ENCODE measurements around the gene WDR53. TPM values are rescaled to one million over a fixed set of nuclear protein-coding genes. Genes with fewer than 3 reads are reported as not detected.
"Not testable (repeated sequence)": the region's sequence is repeated elsewhere in the genome, so short reads cannot be mapped to it uniquely, and the experiment has no call there.

The WDR53 gene
- polyA plus RNA-seq, 1 donor from 2014 or later = 4.3 TPM

DNA sequence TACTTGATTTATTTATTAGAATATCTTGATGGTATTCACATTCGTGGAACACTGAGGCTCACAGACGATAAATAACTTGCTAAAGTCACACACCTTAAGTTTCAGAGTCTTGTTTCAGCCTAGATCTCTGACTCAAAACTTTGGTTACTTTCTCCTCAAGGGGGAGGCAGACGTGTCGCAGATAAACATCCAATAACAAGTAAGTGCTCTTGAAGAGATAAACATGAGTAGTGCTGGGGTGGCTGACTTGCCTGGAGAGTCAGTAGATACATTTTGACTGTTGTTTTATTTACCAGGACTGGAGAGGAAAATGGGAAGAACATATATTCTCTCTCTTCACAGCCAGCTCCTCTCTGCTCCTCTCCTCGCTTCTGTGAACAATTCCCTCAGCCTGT, 31.4 kb upstream of the WDR53 start:
- TF ChIP-seq REST (IDR thresholded peaks at IDR 0.05; ENCODE audit: borderline replicate concordance) = no peak
- no peak for TF ChIP-seq SMC3 (conservative IDR thresholded peaks at IDR 0.05; ENCODE audit: poor library complexity)
- no peak for TF ChIP-seq TAF1 (IDR thresholded peaks at IDR 0.05; ENCODE audit: low read depth)
- no peak for TF ChIP-seq RAD21 (conservative IDR thresholded peaks at IDR 0.05)
- no peaks in the 10 kb centered on the region for H3K9me2 ChIP-seq (ENCODE audit: insufficient read depth, low read length)
- no peaks in the 10 kb centered on the region for H3K79me2 ChIP-seq (replicated peaks; ENCODE audit: insufficient read depth, low read length)
- H3K27ac ChIP-seq (ENCODE audit: low read length) = no peak overlapping the region
- H3K9ac ChIP-seq (ENCODE audit: low read length) = no peak overlapping the region
- H3K27me3 ChIP-seq (ENCODE audit: insufficient read depth, low read depth, low read length) = no peaks in the 10 kb centered on the region
- no peaks in the 10 kb centered on the region for H3F3A ChIP-seq (ENCODE audit: insufficient read depth, low read length, poor library complexity, severe bottlenecking)
- no peak overlapping the region for H3K4me2 ChIP-seq (ENCODE audit: low read length)
- H3K9me3 ChIP-seq (ENCODE audit: low read length) = no peaks in the 10 kb centered on the region
- H4K20me1 ChIP-seq (ENCODE audit: insufficient read depth) = no peaks in the 10 kb centered on the region
- no peak overlapping the region for H2AFZ ChIP-seq (ENCODE audit: low read depth, low read length)
- H3K36me3 ChIP-seq (ENCODE audit: insufficient read depth, low read length) = no peaks in the 10 kb centered on the region
- no peak overlapping the region for H3K4me3 ChIP-seq (ENCODE audit: low read length)

GRCh38 chr3:196597971-196598733, 29.8 kb upstream of the WDR53 start:
- not testable (repeated sequence) for H4K20me1 ChIP-seq (ENCODE audit: insufficient read depth); H3K27me3 ChIP-seq (ENCODE audit: insufficient read depth, low read depth, low read length); H3K9me2 ChIP-seq (ENCODE audit: insufficient read depth, low read length); H3K9me3 ChIP-seq (ENCODE audit: low read length); H3K4me3 ChIP-seq (ENCODE audit: low read length); H3K79me2 ChIP-seq (replicated peaks; ENCODE audit: insufficient read depth, low read length); H3K36me3 ChIP-seq (ENCODE audit: insufficient read depth, low read length); H3K9ac ChIP-seq (ENCODE audit: low read length); H3K4me2 ChIP-seq (ENCODE audit: low read length); H3F3A ChIP-seq (ENCODE audit: insufficient read depth, low read length, poor library complexity, severe bottlenecking); H2AFZ ChIP-seq (ENCODE audit: low read depth, low read length); H3K27ac ChIP-seq (ENCODE audit: low read length)

GRCh38 chr3:196596355-196596754, 28.0 kb upstream of the WDR53 start:
- Histone ChIP-seq H3K9me2 (ENCODE audit: insufficient read depth, low read length) (no peaks in the 10 kb centered on the region), H3K27me3 (ENCODE audit: insufficient read depth, low read depth, low read length) (no peaks in the 10 kb centered on the region), H3K4me3 (ENCODE audit: low read length) (no peak overlapping the region), H3K27ac (ENCODE audit: low read length) (no peak overlapping the region), H3K4me2 (ENCODE audit: low read length) (no peak overlapping the region), H4K20me1 (ENCODE audit: insufficient read depth) (no peaks in the 10 kb centered on the region), H3K9me3 (ENCODE audit: low read length) (no peaks in the 10 kb centered on the region), H3K79me2 (replicated peaks; ENCODE audit: insufficient read depth, low read length) (no peaks in the 10 kb centered on the region), H2AFZ (ENCODE audit: low read depth, low read length) (no peak overlapping the region), H3K36me3 (ENCODE audit: insufficient read depth, low read length) (no peaks in the 10 kb centered on the region), H3K9ac (ENCODE audit: low read length) (no peak overlapping the region), H3F3A (ENCODE audit: insufficient read depth, low read length, poor library complexity, severe bottlenecking) (no peaks in the 10 kb centered on the region)
- TF ChIP-seq SMC3 (conservative IDR thresholded peaks at IDR 0.05; ENCODE audit: poor library complexity) = no peak
- no peak for TF ChIP-seq REST (IDR thresholded peaks at IDR 0.05; ENCODE audit: borderline replicate concordance)
- no peak for TF ChIP-seq RAD21 (conservative IDR thresholded peaks at IDR 0.05)
- no peak for TF ChIP-seq EP300 (conservative IDR thresholded peaks at IDR 0.05; ENCODE audit: poor library complexity, severe bottlenecking)
- TF ChIP-seq MXI1 (conservative IDR thresholded peaks at IDR 0.05; ENCODE audit: poor library complexity, severe bottlenecking) = no peak
- no peak for TF ChIP-seq POLR2AphosphoS5 (IDR thresholded peaks at IDR 0.05)
- TF ChIP-seq TAF1 (IDR thresholded peaks at IDR 0.05; ENCODE audit: low read depth) = no peak
- TF ChIP-seq CTCF (IDR thresholded peaks at IDR 0.05; ENCODE audit: poor library complexity, severe bottlenecking) = no peak
- no peak for TF ChIP-seq EZH2 (IDR thresholded peaks at IDR 0.05; ENCODE audit: borderline replicate concordance, insufficient read depth, low read length, poor library complexity, severe bottlenecking)
